ENCODE measurements around the gene LRRC74A.

DNA sequence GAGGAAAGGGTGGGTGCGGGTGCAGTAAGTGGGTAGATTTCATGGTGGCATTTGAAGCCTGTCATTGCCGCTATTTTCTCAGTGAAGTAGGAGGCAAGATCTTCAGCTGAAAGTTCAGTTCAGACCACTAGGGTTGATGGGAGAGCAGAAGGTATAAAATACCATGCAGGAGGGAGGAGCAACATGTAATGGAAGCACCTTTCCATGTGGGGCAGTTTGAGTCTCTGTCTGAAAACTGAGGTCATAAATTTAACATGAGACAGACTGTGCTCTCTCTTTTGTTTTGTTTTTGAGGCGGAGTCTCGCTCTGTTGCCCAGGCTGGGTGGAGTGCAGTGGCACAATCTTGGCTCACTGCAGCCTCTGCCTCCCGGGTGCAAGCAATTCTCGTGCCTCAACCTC is 22.7 kb downstream of the LRRC74A start:
- TF ChIP-seq, protein P1, sequence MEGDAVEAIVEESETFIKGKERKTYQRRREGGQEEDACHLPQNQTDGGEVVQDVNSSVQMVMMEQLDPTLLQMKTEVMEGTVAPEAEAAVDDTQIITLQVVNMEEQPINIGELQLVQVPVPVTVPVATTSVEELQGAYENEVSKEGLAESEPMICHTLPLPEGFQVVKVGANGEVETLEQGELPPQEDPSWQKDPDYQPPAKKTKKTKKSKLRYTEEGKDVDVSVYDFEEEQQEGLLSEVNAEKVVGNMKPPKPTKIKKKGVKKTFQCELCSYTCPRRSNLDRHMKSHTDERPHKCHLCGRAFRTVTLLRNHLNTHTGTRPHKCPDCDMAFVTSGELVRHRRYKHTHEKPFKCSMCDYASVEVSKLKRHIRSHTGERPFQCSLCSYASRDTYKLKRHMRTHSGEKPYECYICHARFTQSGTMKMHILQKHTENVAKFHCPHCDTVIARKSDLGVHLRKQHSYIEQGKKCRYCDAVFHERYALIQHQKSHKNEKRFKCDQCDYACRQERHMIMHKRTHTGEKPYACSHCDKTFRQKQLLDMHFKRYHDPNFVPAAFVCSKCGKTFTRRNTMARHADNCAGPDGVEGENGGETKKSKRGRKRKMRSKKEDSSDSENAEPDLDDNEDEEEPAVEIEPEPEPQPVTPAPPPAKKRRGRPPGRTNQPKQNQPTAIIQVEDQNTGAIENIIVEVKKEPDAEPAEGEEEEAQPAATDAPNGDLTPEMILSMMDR (IDR thresholded peaks at IDR 0.05; ENCODE audit: extremely low read depth in 1 of 2, insufficient read depth in 1 of 2, low read depth in 1 of 2, low read length in 2 of 2) = no peak
- TF ChIP-seq EZH2 (IDR thresholded peaks at IDR 0.05; ENCODE audit: borderline replicate concordance, low read depth, low read length, severe bottlenecking) (no peak), JUN (IDR thresholded peaks at IDR 0.05; ENCODE audit: borderline replicate concordance, insufficient read depth, insufficient read length, low read depth) (no peak), POLR2AphosphoS5 (IDR thresholded peaks at IDR 0.05; ENCODE audit: insufficient read depth, low read depth, low read length) (no peak), POLR2A (IDR thresholded peaks at IDR 0.05; ENCODE audit: low read depth, low read length) (no peak), GATA2 (IDR thresholded peaks at IDR 0.05; ENCODE audit: insufficient read depth, insufficient read length, low read depth, low read length) (no peak), MYC (IDR thresholded peaks at IDR 0.05; ENCODE audit: low read depth, low read length) (no peak), FOS (IDR thresholded peaks at IDR 0.05; ENCODE audit: borderline replicate concordance, insufficient read depth, low read length) (no peak)
- TF ChIP-seq, protein P2, sequence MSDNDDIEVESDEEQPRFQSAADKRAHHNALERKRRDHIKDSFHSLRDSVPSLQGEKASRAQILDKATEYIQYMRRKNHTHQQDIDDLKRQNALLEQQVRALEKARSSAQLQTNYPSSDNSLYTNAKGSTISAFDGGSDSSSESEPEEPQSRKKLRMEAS (IDR thresholded peaks at IDR 0.05; ENCODE audit: insufficient read depth, insufficient read length) = no peak

Data from endothelial cell of umbilical vein (primary cell).